Neural progenitor cell (in vitro differentiated cells): ENCODE data around the gene SFSWAP.

Source experiments
- CTCF ChIP-seq: fragments of 200-600 bp; sonication (generic); IDR thresholded peaks from 2 replicates; pipeline ENCODE4 v1.5.1; 2017; ENCODE audit warnings: antibody characterized with exemption, mild to moderate bottlenecking
- EZH2phosphoT487 ChIP-seq: fragments of 200-600 bp; sonication (generic); IDR thresholded peaks from 2 replicates; pipeline ENCODE4 v1.6.1; 2017; ENCODE audit warnings: antibody characterized with exemption

GRCh38 chr12:131803961-131804521, 93.2 kb downstream of the SFSWAP start:
- TF ChIP-seq CTCF = no peak
- TF ChIP-seq EZH2phosphoT487 = no peak
